HG03354 (cell line): Measurements from ENCODE around the gene ITPRIP.

Experiments
- ATAC-seq: cut with Tn5 transposase; IDR thresholded peaks from one replicate; pipeline ENCODE4 v1.9.1; 2021; ENCODE audit warnings: mild to moderate bottlenecking; ENCODE audit not compliant: unreplicated experiment, poor library complexity, severe bottlenecking

ITPRIP gene

GRCh38 chr10:104344219-104344618 lies 6.0 kb upstream of the ITPRIP start:
- ATAC-seq, result no peak

GRCh38 chr10:104342941-104343411 lies 4.7 kb upstream of the ITPRIP start:
- ATAC-seq, result no peak

- ATAC-seq, result no peak
These were observed 2.4 kb upstream of the ITPRIP start for GRCh38 chr10:104340641-104341040.

GRCh38 chr10:104340111-104340526 lies 1.9 kb upstream of the ITPRIP start:
- ATAC-seq, result no peak

- ATAC-seq, result no peak
These were observed 1.3 kb upstream of the ITPRIP start for GRCh38 chr10:104339469-104340110.

- peak; percentile 52 for ATAC-seq
These were observed 712 bp downstream of the ITPRIP start for GRCh38 chr10:104337521-104337984.

- peak; percentile 33 for ATAC-seq
These were observed 1.3 kb downstream of the ITPRIP start for GRCh38 chr10:104336821-104337467.

GRCh38 chr10:104334965-104335650 lies 3.2 kb downstream of the ITPRIP start:
- no peak for ATAC-seq

GRCh38 chr10:104334561-104334960 lies 3.7 kb downstream of the ITPRIP start:
- no peak for ATAC-seq

GRCh38 chr10:104333728-104334373 lies 4.4 kb downstream of the ITPRIP start:
- ATAC-seq, result no peak

GRCh38 chr10:104333032-104333727 lies 5.1 kb downstream of the ITPRIP start:
- no peak for ATAC-seq

GRCh38 chr10:104332243-104333031 lies 5.8 kb downstream of the ITPRIP start:
- ATAC-seq, result no peak

- no peak for ATAC-seq
These were observed 6.9 kb downstream of the ITPRIP start for GRCh38 chr10:104331208-104331838.

- ATAC-seq, result no peak
These were observed 7.8 kb downstream of the ITPRIP start for GRCh38 chr10:104330168-104331110.

GRCh38 chr10:104329735-104330134 lies 8.5 kb downstream of the ITPRIP start:
- ATAC-seq, result no peak

GRCh38 chr10:104328896-104329710 lies 9.2 kb downstream of the ITPRIP start:
- ATAC-seq, result peak; percentile 51

GRCh38 chr10:104328646-104328895 lies 9.7 kb downstream of the ITPRIP start:
- ATAC-seq, result no peak
